ENCODE measurements around the gene ELMO3. TPM values are rescaled to one million over a fixed set of nuclear protein-coding genes. Genes with fewer than 3 reads are reported as not detected.

The ELMO3 gene
- total and polyA plus RNA-seq, 2 donors (not counting 3 experiments of a cell fraction or from before 2014, with no cell fraction given): 3.9 to 5.7 TPM

GRCh38 chr16:67235816-67236562, 37.1 kb downstream of the ELMO3 start:
- H3K36me3 ChIP-seq (ENCODE audit: control insufficient read depth in 2 of 2, extremely low read depth in 1 of 2, insufficient read depth in 2 of 2, low read length in 2 of 2): peaks cover 11 to 65% of the 10 kb centered on the region in 2 experiments
- intact Hi-C loops (cut with micrococcal nuclease) (loop anchor here (1.0 kb wide), 1 partner anchor 8 kb away; no protein-coding TSS in a partner anchor), dilution Hi-C loops (cut with MboI; ENCODE audit: extremely low pct_ligation_motif_present, low sequenced_read_pairs) (no loop called here)
- H3K27me3 ChIP-seq (ENCODE audit: control insufficient read depth in 2 of 2, insufficient read depth in 2 of 2, low read length in 2 of 2): no peaks in the 10 kb centered on the region
- no peak for DNase-seq (ENCODE audit: low read depth, low spot score)
- H3K4me2 ChIP-seq (ENCODE audit: insufficient read depth, low read length): no peak overlapping the region
- H3K27ac ChIP-seq (ENCODE audit: insufficient read depth, low read depth, low read length): no peak overlapping the region
- POLR2A ChIA-PET: no interaction called here
- H2AFZ ChIP-seq (ENCODE audit: low read depth, low read length): no peak overlapping the region
- TF ChIP-seq POLR2AphosphoS5 (IDR thresholded peaks at IDR 0.05; ENCODE audit: insufficient read depth, low read depth, low read length) (no peak), EZH2 (IDR thresholded peaks at IDR 0.05; ENCODE audit: borderline replicate concordance, low read depth, low read length, severe bottlenecking) (no peak), MYC (IDR thresholded peaks at IDR 0.05; ENCODE audit: low read depth, low read length) (no peak), FOS (IDR thresholded peaks at IDR 0.05; ENCODE audit: borderline replicate concordance, insufficient read depth, low read length) (no peak), CTCF (IDR thresholded peaks at IDR 0.05; ENCODE audit: extremely low read depth in 1 of 2, insufficient read depth in 1 of 2, low read depth in 1 of 2, low read length in 2 of 2) (no peak), JUN (IDR thresholded peaks at IDR 0.05; ENCODE audit: borderline replicate concordance, insufficient read depth, insufficient read length, low read depth) (no peak), GATA2 (IDR thresholded peaks at IDR 0.05; ENCODE audit: insufficient read depth, insufficient read length, low read depth, low read length) (no peak), POLR2A (IDR thresholded peaks at IDR 0.05; ENCODE audit: low read depth, low read length) (no peak), MAX (IDR thresholded peaks at IDR 0.05; ENCODE audit: insufficient read depth, insufficient read length) (no peak)
- BruUV-seq (replicated peaks): no TSS peak
- H3K9me3 ChIP-seq (replicated peaks; ENCODE audit: control insufficient read depth, insufficient read depth, low read length): no peaks in the 10 kb centered on the region
- H3K79me2 ChIP-seq (ENCODE audit: control insufficient read depth, insufficient read depth, low read length): peaks cover 12% of the 10 kb centered on the region
- CTCF ChIA-PET: interaction anchor here (0.9 to 1.8 kb wide), 3 partner anchors 8 to 38 kb away, joined by 3 to 4 read pairs (median 4); partner anchors contain the start of gene FHOD1
- no peaks in the 10 kb centered on the region for H3K9me1 ChIP-seq (replicated peaks; ENCODE audit: control insufficient read depth, extremely low read depth, insufficient read depth, low read length)
- peaks cover 4% of the 10 kb centered on the region for H3K4me1 ChIP-seq (ENCODE audit: control insufficient read depth, extremely low read depth, insufficient read depth, low read length)
- FAIRE-seq: no peak
- no peak overlapping the region for H3K9ac ChIP-seq (replicated peaks; ENCODE audit: extremely low read depth, insufficient read depth, low read length)
- no peak overlapping the region for H3K4me3 ChIP-seq (replicated peaks in 1 of 3; ENCODE audit: insufficient read depth in 1 of 3, low read depth in 1 of 3, low read length in 3 of 3)
- H4K20me1 ChIP-seq (replicated peaks; ENCODE audit: control insufficient read depth, extremely low read depth, insufficient read depth, low read length): no peaks in the 10 kb centered on the region

Measured in endothelial cell of umbilical vein (primary cell).